GM10266 (cell line): Measurements from ENCODE around the gene TAB2.

Experiments
- DNase-seq: peaks from one replicate; pipeline ENCODE4 v3.0.0; 2012; ENCODE audit errors: extremely low spot score
- CTCF ChIP-seq: IDR thresholded peaks from 2 replicates; pipeline ENCODE4 v1.5.1; 2012; ENCODE audit warnings: mild to moderate bottlenecking, low read depth; ENCODE audit not compliant: control insufficient read depth, insufficient read depth; ENCODE audit errors: missing control alignments

Gene TAB2

GRCh38 chr6:149421132-149421531 is 103.6 kb downstream of the TAB2 start:
- no peak for DNase-seq
- TF ChIP-seq CTCF: no peak

- TF ChIP-seq CTCF: no peak
- no peak for DNase-seq
These were observed 105.1 kb downstream of the TAB2 start for GRCh38 chr6:149422581-149422980.

- no peak for TF ChIP-seq CTCF
- no peak for DNase-seq
These were observed 106.5 kb downstream of the TAB2 start for GRCh38 chr6:149423964-149424440.

- no peak for TF ChIP-seq CTCF
- no peak for DNase-seq
These were observed 107.7 kb downstream of the TAB2 start for GRCh38 chr6:149425224-149425623.

- no peak for DNase-seq
- TF ChIP-seq CTCF: no peak
These were observed 108.2 kb downstream of the TAB2 start for GRCh38 chr6:149425754-149426153.

- TF ChIP-seq CTCF: no peak
These were observed 111.1 kb downstream of the TAB2 start for GRCh38 chr6:149428606-149429005.

GRCh38 chr6:149429427-149430360 is 112.2 kb downstream of the TAB2 start:
- DNase-seq: no peak
- TF ChIP-seq CTCF: no peak

More at GRCh38 chr6:149428606-149429005, 111.1 kb downstream of the TAB2 start:
- DNase-seq: no peak
